GM18951 (cell line): Measurements from ENCODE around the gene GAST.
"Not testable (repeated sequence)": the region's sequence is repeated elsewhere in the genome, so short reads cannot be mapped to it uniquely, and the experiment has no call there.

Experiments
- POLR2A ChIP-seq: IDR thresholded peaks from 4 replicates; pipeline ENCODE4 v1.6.1; 2011; ENCODE audit warnings: mild to moderate bottlenecking; ENCODE audit not compliant: insufficient read length, insufficient read depth; ENCODE audit errors: extremely low read depth
- in situ Hi-C: fragments of 300-500 bp; cut with MboI; formaldehyde crosslinking; loops from one replicate; pipeline ENCODE4 v1.12.0; 2022; ENCODE audit warnings: low sequenced_read_pairs, mixed read lengths, inconsistent platforms; ENCODE audit not compliant: unreplicated experiment

The GAST gene

GRCh38 chr17:41688641-41689496 lies 23.3 kb upstream of the GAST start, which contains the start of gene EIF1:
TSS of gene EIF1 (plus strand) at chr17:41688885. CDS start at chr17:41689039, 154 bp downstream.
- in situ Hi-C loops: no loop called here
- peak; percentile 99 for TF ChIP-seq POLR2A

GRCh38 chr17:41689497-41690299 lies 22.4 kb upstream of the GAST start:
- no peak for TF ChIP-seq POLR2A
- in situ Hi-C loops: no loop called here

GRCh38 chr17:41690497-41690896 lies 21.6 kb upstream of the GAST start:
- TF ChIP-seq POLR2A: no peak
- in situ Hi-C loops: no loop called here

GRCh38 chr17:41691031-41691777 lies 20.9 kb upstream of the GAST start:
- in situ Hi-C loops: no loop called here
- TF ChIP-seq POLR2A: no peak

GRCh38 chr17:41692722-41693521 lies 19.2 kb upstream of the GAST start:
- TF ChIP-seq POLR2A: no peak
- in situ Hi-C loops: no loop called here

DNA sequence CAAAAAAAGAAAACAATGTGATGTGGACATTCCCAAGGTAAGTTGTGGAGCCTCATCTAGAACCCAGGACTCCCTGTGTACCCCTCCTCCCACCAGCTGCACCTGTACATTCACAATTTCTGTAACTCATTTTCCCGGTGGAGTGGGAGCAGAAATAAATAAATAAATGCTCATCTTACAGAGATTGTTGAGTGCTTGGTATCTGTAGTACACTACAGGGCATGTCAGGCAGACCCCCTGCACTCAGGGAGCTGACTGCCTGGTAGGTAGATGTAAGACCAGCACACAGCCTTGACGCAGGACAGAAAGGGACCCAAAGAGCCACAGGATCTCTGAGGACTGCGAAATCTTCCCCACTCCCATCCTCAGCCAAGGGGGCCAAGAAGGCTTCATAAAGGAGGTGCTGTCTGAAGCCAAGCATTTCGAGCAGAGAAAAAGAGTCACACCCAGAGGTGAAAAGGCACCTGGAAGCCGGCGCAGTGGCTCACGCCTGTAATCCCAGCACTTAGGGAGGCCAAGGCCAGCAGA lies 16.9 kb upstream of the GAST start:
- no peak for TF ChIP-seq POLR2A
- in situ Hi-C loops: no loop called here

- TF ChIP-seq POLR2A: peak; percentile 20
- in situ Hi-C loops: no loop called here
Measured at GRCh38 chr17:41695954-41696757, 16.0 kb upstream of the GAST start.

- in situ Hi-C loops: no loop called here
Measured at GRCh38 chr17:41697122-41697962, 14.8 kb upstream of the GAST start.

GRCh38 chr17:41700843-41701242 lies 11.3 kb upstream of the GAST start:
- in situ Hi-C loops: not testable (repeated sequence)

More at GRCh38 chr17:41697122-41697962, 14.8 kb upstream of the GAST start:
- no peak for TF ChIP-seq POLR2A

DNA sequence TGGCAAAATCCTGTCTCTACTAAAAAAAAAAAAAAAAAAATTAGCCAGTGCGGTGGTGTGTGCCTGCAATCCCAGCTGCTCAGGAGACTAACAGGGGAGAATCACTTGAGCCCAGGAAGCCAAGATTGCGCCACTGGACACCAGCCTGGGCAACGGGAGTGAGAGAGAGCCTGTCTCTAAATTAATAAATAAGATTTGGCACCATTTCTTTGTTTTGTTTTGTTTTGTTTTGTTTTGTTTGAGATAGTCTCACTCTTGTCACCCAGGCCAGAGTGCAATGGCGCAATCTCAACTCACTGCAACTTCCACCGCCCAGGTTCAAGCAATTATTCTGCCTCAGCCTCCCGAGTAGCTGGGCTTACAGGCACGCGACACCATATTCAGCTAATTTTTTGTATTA lies 9.4 kb upstream of the GAST start:
- in situ Hi-C loops: no loop called here
- no peak for TF ChIP-seq POLR2A
